Spleen (tissue), 7 donors: ENCODE data around the gene HAUS3.

Source experiments
- CTCF ChIP-seq, 11 experiments: fragments of 200-600 bp in 7 of 11; fragments of 450-650 bp in 4 of 11; sonication (generic) in 4 of 11; IDR thresholded peaks in 8 of 11; conservative IDR thresholded peaks in 3 of 11; 1 replicate in 7 of 11; 2 replicates in 4 of 11; pipeline versions ENCODE4 v1.4.0 to v1.8.0; 2016 to 2021; ENCODE audit warnings: antibody characterized with exemption in 11 of 11, inconsistent platforms in 4 of 11, mild to moderate bottlenecking in 1 of 11
- POLR2A ChIP-seq, 3 donors: fragments of 450-650 bp; IDR thresholded peaks; one replicate each; pipeline ENCODE4 v1.5.1; 2017; ENCODE audit warnings: antibody characterized with exemption in 3 of 3, mild to moderate bottlenecking in 1 of 3
- POLR2AphosphoS5 ChIP-seq, 3 donors: sonication (generic); formaldehyde crosslinking; IDR thresholded peaks; one replicate each; pipeline ENCODE4 v1.5.1; 2017; ENCODE audit warnings: antibody characterized with exemption in 3 of 3
- donor health status: DM: no; HTN: no; CAD: no; lungs with moderate emphysema.
- donor health status: DM: no; HTN: no; CAD: no.
- donor health status: DM: no; HTN: no; CAD: no.

GRCh38 chr4:2281575-2282343 is 39.8 kb upstream of the HAUS3 start:
- TF ChIP-seq CTCF (IDR thresholded peaks at IDR 0.05 in 8 of 11, conservative IDR thresholded peaks at IDR 0.05 in 3 of 11) (peak in 9 of 11 experiments; percentile 11 to 42 (median 24)), POLR2AphosphoS5 (IDR thresholded peaks at IDR 0.05) (peak in 2 of 3 donors; percentile 77 to 94), POLR2A (IDR thresholded peaks at IDR 0.05) (peak in 1 of 3 donors; percentile 58)
